Left forelimb (tissue), 1 donor: ENCODE measurements around the gene COX10.
"Not testable (repeated sequence)": the region's sequence is repeated elsewhere in the genome, so short reads cannot be mapped to it uniquely, and the experiment has no call there.

Experiments
- DNase-seq: peaks from one replicate; pipeline ENCODE4 v3.0.0-alpha.2; 2018; ENCODE audit warnings: low spot score

Gene COX10

DNA sequence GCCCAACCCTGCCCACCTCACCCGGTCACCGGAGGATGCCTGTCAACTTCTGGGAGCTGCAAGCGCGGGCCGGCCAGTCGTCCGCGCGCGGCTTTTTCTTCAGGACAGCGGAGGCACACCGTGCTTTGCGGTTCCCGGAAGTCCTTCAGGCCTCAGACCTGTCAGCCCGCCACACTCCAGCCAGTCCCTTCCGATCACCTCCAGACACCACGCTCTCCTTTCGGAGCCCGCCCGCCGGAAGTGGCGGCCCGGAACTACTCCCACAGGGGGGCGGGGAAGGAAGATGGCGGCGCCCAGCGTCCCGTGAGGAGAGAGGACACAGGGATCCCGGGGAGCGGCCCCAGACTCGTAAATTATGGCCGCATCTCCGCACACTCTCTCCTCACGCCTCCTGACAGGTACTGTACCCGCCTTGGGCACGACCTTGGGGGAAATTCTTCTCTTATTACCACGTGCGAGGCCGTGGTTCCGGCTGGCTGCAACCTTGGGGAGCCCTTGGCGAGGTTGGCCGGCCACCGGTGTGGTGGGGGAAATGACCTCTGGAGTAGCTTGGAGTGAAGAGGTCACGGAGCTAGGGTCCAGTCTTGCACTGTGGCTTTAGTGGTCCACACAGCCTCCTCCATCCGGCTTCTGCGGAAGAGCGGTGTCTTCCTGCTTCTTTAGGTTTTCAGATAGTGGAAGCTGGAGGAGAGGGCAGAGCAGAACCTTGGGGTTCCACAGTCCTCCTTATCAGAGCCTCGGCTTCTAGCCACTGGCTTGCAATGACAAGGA lies at the start of gene COX10:
TSS of gene COX10 (plus strand) at position 254 of the 771 bp plus-strand sequence. CDS start at position 356, 102 bp downstream.
- DNase-seq, result peak; percentile 93

DNA sequence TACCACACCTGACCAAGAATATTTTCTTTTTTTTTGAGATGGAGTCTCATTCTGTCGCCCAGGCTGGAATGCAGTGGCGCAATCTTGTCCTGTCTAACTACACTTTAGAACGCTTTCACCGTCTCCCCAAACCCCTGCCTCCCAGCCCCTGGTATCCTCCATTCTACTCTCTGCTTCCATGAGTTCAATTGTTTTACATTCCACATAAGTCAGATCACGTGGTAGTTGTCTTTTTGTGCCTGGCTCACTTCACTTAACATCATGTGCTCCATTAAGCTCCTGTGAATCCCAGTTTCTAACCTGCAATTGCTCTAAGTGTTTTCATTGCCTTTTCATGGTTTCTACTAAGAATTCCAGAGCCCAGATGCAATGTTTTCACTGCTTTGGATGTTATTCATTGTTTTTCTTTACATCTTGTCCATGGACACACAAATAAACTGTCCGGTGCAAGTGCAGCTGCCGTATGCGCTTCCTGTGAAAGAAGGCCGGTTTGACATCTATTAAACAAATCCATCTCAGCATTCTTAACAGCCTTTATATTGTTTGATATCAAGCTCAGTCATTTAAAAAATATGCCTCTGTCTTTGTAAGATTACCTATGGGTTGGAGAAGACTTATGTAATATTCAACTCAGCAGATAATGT lies 47.5 kb upstream of the COX10 start:
- not testable (repeated sequence) for DNase-seq

DNA sequence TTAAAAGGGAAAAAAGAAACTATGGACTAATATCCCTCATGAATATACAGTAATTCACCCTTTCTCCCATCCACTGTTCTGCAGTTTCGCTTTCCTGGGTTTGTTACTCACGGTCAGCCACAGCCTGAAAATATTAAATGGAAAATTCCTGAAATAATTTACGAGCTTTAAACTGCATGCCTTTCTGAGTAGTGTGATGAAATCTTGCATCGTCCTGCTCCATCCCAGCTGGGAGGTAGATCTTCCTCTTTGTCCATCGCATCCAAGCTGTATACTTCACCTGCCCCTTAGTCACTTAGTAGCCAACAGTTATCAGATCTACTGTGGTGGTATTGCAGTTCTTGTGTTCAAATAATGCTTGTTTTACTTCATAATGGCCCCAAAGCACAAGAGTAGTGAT lies 39.5 kb upstream of the COX10 start:
- DNase-seq, result not testable (repeated sequence)

DNA sequence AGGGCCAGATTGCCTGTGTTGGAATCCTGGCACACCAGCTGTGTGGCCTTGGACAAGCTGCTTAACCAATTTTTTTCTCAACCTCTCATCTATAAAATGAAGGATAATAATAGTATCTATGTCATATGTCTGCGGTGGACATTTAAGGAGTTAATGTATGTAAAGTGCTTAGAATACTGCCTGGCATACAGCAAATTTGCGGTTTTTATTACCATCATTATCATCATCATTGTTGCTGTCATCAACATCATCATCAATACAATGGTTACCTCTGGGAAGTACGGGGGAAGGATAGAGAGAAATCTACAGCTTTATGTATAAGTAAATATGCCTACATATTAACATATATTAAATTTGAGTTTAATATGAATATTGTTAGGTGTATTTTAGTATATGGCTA lies 37.1 kb upstream of the COX10 start:
- DNase-seq, result no peak

DNA sequence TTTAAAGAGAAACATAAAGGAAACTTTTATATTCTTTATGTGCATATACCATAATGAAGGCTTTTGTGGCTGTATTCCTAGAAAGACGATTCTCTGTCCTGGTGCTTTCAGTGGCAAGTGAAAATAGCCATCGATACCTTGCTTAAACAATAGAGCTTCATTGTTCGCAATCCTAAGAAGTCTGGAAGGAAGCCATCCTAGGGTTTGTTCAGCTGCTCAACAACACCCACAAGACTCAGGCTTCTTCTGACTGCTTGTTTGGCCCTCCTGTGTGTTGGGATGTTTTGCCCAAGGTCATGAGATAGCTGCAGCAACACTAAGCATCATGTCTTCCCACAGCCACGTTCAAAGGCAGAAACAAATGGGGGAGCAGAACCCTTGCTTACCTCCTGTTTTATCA lies 36.1 kb upstream of the COX10 start:
- no peak for DNase-seq

DNA sequence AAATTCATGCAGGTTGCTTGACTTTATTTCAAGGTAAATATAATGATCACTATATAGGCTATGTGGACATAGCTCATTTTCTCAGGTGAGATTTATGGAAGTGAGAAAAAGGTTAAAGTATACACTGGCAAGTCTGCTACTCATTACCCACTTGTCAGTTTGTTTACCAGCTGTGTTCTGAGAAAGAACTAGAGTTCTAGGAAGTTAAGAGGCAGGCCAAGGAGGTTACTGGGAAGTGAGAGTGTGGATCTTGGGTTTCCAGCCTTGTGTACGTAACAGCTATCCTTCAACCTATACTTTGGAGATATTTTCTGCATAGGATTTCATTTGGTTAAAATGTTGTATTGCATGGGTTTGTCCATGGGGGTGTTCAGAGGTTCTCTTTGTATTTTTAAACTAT lies 31.9 kb upstream of the COX10 start:
- DNase-seq, result no peak

DNA sequence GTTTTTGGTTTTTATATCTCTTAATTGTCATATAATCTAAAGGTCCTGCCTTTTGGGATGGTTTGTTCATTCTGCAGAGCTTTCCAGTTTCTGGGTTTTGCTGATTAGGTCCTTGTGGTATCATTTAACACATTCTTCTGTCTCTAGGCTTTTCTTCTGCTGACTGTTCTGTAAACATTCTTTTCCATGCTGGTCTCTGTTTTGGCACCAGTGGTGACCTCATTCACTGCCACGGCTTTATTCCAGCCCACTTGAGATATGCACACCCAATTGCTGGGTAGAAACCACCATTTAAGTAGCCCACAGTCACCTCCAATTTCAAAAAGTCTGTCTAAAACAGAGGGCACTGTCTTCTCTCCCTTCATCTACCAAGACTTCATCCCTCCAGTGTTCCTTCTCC lies 31.1 kb upstream of the COX10 start:
- no peak for DNase-seq

DNA sequence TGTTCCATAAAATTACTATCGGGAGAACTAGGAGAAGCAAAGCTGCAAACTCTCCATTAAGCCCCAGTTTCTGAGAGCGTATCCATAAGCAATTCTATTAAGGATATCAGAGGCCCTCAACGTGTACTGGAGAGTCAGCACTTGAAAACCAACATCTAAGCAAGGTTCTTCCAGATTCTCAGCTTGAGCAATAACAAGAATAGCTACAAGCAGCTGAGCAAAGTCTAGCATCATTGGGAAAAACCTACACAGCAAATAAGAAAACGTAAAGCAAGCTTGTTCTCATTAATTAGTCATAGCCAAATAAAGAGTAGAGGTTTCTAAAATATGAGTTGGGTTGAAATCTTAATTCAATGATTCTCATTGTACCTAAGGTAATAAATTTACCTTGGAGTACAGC lies 26.9 kb upstream of the COX10 start:
- no peak for DNase-seq

DNA sequence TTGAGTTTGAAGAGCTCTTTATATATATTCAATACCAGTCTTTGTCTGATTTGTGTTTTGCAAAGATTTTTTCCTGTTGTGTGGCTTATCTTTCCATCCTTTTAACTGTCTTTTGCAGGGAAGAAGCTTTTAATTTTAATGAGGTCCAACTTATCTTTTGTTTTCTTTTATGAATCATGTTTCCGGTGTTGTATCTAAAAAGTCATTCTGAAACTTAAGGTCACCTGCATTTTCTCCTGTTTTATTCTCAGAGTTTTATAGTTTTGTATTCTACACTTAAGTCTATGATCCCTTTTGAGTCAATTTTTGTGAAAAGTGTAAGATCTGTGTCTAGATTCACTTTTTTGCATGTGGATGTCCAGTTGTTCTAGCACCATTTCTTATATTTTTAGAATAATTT lies 24.6 kb upstream of the COX10 start:
- no peak for DNase-seq

DNA sequence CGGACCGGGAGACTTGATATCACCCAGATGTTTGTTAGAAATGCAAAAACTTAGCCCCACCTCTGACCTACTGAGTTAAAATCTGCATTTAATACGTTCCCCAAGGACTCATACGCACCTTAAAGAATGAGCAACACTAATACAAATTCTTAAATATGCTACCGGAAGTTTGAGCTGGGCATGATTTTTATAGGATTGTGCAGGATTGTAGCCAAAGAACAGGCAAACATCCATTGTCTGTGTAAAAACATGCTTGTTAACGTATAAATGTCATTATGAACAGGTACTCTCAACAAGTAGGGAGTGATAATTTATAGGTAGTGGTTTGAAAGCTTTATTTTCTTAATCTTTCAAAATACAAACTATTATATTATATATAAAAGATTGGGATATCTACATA lies 22.3 kb upstream of the COX10 start:
- DNase-seq, result no peak

DNA sequence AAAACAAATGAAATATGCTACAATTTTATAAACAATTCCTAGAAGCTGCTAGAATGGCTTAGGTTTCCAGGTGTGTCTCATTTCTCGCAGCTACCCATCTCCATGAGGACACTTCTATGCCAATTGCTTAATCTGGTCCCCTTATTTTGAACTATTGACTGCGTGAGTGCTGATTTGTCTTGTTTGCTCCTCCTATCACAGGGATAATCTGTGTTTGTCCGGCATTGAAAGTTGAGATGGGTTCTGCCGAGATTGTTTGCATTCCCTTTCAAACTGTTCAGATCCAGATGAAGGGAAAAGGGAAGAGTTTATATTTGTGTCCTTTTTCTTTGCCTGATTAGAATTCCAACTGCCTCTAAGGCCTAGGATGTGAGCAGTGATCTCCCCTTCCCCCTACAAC lies 21.7 kb upstream of the COX10 start:
- DNase-seq, result no peak

DNA sequence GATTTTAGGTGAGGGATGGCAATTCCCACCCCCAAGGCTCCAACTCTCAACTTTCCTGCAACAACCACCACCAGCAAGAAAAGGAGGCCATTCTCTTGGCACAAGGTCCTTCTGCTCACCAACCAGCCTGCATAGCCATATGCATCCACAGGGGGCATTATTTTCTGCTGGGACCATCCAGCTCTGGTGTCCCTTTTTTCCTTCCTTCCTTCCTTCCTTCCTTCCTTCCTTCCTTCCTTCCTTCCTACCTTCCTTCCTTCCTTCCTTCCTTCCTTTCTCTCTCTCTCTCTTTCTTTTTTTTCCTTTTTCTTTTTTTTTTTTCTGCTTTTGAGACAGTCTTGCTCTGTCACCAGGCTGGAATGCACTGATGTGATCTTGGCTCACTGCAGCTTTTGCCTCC lies 21.1 kb upstream of the COX10 start:
- DNase-seq, result no peak

DNA sequence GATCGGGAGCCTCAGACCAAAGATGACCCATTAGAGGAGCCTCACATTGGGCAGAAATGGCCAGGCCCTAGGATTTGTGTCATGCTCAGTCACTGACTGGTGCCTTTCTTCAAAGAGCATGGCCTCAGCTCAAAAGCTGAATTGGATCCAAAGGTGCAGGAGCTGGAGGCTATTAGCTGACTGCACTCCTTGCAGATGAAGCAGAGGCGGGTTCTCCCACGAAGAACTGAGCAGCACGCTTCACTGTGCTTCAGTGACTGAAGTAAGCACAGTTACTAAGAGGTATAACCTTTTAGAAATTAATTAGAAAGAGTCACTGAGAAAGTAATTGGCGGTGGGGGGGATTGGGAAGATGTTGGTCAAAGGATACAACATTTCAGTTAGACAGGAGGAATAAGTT lies 18.7 kb upstream of the COX10 start:
- DNase-seq, result no peak

DNA sequence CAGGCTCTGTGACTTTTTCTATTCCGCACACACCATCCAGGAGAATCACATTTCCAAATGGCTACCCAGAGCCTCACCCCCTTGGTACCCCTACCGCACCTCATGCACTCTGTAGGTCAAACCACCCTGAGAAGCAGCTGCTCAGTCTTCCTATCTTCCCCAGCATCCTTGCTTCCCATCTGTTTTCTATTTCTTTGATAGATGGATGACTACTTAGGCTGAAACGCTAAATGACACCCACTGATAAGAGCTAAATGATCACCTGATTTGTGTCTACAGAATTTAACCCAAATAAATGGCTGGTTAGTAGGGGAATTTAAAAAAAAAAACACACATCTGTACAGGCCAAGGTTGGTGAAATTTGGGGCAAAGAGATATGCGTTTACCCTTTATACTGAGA lies 17.6 kb upstream of the COX10 start:
- DNase-seq, result no peak

DNA sequence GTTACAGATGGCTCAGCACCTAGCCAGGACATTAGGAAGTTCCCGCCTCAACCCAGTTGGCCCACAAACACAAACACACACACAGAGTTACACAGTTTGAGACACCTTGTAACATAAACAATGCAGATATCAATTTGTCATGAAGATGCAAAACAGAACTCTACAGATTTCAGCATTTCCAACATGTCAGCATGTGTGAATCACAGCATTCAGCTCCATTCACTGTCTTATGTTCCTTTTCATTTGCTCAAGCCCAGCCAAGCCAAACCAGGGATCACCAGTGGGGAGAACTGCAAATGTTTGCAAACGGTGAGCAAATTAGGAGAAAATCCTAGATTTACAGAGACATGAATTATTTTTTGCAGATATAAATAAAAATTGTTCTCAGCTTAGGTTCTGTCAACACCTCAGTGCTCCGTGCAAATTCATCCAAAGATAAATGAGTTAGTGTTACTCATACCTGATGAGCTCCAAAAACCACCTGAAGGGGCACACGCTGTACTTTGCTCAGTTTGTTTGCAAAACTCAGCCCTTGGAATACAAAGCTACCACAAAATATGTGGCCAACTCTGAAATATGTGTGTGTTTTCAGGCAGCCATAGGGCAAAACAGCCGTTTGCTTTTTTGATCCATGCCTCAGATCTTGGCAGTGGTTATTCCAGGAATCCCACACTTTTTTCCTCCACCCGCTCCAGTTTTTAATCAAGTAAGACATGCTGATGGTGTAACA lies 16.3 kb upstream of the COX10 start:
- no peak for DNase-seq

DNA sequence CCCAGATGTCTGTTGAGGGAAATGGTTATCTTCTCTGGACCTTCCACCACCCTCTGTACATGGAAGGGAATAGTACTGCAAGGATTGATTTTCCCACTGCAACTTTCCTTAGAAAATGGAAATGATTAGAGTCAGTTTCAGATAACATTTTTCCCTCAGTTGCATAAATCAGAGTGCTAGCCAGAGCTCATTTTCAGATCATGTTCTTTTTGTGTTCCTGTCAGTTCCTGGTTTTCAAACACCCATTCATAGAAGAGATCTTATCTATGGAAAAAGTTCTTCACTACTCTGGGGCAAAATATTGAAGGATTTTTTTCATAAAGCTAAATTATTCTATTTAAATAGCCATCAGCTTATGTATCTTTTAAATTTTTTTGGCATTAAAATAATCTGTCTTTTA lies 11.7 kb upstream of the COX10 start:
- no peak for DNase-seq

DNA sequence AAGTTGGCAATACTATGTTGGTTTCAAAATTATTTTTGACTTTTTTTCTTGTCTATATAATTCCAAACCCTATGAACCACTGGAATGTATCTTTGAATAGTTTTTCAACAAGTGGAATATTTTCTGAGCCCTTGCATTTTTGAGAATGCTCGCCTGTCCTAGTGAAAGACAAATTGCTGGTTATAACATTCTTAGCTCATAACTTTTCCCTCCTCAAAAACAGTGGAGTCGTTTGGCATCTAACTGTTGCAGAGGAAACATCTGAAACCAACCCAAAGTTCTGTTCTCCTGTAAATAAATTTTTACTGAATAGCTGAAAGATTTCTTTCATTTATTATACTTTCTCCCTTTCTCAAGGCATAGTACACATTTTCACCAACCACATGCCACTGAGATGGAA lies 11.3 kb upstream of the COX10 start:
- DNase-seq, result no peak

DNA sequence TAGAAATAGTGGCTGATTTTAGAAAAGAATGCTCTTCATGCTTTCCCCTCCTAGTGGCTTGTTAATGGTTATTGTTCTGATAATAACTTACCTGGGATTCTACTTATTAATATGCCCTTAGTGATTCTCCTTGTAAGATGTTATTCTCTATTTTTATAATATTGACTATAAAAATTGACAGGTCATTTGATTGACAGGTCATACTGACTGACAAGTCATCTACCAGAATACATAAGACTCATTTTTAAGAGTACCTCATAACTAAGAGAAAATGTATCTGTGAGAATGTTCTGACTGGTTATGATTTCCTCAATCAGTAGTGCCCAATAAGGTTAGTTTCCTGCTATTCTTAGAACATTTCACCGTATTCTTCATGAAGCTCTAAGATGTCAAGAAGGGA lies 8.6 kb upstream of the COX10 start:
- DNase-seq, result no peak

DNA sequence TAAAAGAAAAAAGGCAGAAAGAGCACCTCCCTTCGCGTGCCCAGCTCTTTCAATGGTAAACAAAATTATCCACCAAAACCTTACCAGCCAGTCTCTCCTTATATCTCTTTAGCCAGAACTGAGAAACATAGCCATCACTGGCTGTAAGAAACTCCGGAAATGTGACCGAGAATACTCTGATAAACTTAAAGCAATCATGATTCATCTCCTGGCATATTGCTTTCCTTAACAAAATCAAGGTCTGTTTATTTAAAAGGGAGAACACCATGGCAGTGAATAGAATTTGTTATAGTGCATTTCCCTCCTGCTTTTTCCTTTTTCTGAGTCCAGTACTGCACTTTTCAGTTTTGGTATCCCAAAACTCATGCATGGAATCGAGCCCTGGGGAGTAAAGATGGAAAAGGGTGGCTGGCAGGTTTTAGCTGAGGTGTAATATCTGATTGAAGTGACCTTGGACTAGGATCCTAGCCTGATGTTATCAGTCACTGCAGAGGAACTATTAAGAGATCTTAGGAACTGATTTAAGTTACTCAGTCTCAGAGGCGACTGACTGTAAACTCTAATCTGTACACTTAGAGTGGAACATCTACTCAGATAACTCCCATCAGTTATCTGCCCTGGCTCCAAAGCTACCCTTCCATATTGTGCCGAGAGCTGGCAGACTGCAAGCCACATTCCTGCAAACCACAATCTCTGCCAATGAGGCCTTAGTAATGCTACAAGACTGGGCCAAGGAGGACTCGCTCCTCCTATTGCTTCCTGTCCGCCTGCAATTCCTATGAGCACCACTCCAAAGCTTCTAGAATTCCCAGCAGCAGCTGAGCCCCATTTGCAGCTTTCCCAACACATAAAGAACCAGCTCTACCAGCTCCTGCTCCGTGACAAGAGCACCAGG lies 7.4 kb upstream of the COX10 start:
- no peak for DNase-seq

DNA sequence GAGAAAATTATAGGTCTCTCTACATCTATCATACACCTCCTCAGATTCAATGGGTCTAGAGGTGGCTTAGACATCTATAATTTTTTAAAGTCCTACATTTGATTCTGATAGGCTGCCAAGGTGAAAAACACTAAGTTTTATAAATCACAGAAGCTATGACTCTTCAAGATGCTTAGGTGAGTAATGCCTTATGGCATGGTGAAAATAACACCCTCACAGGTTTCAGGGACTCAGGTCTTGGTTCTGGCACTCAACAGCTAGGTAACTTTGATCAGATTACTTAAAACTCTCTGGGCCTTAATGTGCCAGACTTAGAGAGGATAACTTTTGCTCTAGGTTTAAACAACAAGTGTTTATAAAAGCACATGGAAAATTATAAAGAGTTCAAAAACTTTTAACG lies 2.0 kb upstream of the COX10 start:
- DNase-seq, result no peak

DNA sequence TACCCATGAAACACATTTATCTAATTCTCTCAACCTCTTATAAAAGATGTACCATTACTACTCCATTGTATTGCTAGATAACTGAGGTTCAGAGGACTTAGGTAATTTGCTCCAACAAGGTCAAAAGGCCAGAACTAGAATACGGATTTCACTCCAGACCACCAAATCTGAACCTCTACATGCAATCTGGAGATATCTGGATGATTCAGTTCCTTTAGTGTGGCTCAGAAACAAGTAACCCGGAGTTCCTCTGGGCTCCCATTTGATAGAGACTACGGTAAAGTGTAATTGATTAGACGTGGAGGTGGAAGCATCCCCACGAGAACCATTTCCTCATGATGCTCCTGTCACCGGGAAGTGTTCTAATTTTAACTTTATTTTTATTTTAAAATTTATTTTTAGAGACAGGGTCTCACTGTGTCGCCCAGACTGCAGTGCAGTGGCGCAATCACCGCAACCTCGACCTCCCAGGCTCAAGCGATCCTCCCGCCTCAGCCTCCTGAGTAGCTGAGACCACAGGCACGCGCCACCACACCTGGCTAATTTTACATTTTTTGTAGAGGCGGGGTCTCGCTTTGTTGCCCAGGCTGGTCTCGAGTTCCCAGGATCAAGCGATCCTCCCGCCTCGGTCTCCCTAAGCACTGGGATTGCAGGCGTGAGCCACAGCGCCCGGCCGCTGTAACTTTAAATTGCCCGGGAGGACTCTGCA lies 608 bp upstream of the COX10 start:
- no peak for DNase-seq
